ENCODE data around the gene CCDC121. TPM values are rescaled to one million over a fixed set of nuclear protein-coding genes. Genes with fewer than 3 reads are reported as not detected.

Gene CCDC121
- total RNA-seq, 1 donor from 2014 or later, result 9.2 TPM

DNA sequence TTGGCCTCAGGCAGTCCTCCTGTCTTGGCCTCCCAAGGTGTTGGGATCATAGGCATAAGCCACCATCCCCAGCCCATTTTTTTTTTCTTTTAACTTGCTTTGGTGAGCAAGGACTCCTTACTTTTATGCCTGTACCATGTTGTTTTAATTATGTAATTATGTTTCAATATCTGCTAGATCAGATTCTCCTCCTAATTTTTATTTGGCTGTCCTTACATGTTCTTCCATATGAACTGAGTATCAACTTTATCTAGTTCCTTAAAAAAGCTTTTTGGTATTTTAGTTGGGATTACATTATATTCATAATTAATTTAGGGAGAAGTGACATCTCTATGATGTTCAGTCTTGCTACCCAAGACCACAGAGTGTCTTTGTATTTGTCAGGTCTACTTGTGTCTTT lies 16.4 kb upstream of the CCDC121 start:
- H3K4me2 ChIP-seq, result no peak overlapping the region
- H3F3A ChIP-seq (ENCODE audit: low read depth), result peaks cover 3% of the 10 kb centered on the region
- no peaks in the 10 kb centered on the region for H3K9me3 ChIP-seq (ENCODE audit: low read depth)
- no peak overlapping the region for H3K27ac Mint-ChIP-seq
- H3K4me1 ChIP-seq, result no peaks in the 10 kb centered on the region
- DNase-seq (ENCODE audit: low spot score), result no peak
- peaks cover 8% of the 10 kb centered on the region for H3K36me3 ChIP-seq
- no peaks in the 10 kb centered on the region for H3K79me2 ChIP-seq (ENCODE audit: low read depth)
- peaks cover 8% of the 10 kb centered on the region for H3K36me3 Mint-ChIP-seq
- no peak overlapping the region for H3K9ac ChIP-seq
- H3K27me3 ChIP-seq, result no peaks in the 10 kb centered on the region
- H3K27ac ChIP-seq, result no peak overlapping the region
- no peaks in the 10 kb centered on the region for H3K27me3 Mint-ChIP-seq (ENCODE audit: insufficient read depth, low read depth)
- no peak overlapping the region for H2AFZ ChIP-seq (replicated peaks)
- no peaks in the 10 kb centered on the region for H3K9me3 Mint-ChIP-seq
- H3K4me1 Mint-ChIP-seq, result no peaks in the 10 kb centered on the region
- no peak overlapping the region for H3K4me3 ChIP-seq
- H3K4me3 Mint-ChIP-seq, result no peak overlapping the region
- TF ChIP-seq EZH2 (IDR thresholded peaks at IDR 0.05), result no peak
- TF ChIP-seq EZH2phosphoT487 (IDR thresholded peaks at IDR 0.05), result no peak
- TF ChIP-seq, protein P1, sequence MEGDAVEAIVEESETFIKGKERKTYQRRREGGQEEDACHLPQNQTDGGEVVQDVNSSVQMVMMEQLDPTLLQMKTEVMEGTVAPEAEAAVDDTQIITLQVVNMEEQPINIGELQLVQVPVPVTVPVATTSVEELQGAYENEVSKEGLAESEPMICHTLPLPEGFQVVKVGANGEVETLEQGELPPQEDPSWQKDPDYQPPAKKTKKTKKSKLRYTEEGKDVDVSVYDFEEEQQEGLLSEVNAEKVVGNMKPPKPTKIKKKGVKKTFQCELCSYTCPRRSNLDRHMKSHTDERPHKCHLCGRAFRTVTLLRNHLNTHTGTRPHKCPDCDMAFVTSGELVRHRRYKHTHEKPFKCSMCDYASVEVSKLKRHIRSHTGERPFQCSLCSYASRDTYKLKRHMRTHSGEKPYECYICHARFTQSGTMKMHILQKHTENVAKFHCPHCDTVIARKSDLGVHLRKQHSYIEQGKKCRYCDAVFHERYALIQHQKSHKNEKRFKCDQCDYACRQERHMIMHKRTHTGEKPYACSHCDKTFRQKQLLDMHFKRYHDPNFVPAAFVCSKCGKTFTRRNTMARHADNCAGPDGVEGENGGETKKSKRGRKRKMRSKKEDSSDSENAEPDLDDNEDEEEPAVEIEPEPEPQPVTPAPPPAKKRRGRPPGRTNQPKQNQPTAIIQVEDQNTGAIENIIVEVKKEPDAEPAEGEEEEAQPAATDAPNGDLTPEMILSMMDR (IDR thresholded peaks at IDR 0.05), result no peak
- peaks cover 3% of the 10 kb centered on the region for H4K20me1 ChIP-seq (ENCODE audit: low read depth)

DNA sequence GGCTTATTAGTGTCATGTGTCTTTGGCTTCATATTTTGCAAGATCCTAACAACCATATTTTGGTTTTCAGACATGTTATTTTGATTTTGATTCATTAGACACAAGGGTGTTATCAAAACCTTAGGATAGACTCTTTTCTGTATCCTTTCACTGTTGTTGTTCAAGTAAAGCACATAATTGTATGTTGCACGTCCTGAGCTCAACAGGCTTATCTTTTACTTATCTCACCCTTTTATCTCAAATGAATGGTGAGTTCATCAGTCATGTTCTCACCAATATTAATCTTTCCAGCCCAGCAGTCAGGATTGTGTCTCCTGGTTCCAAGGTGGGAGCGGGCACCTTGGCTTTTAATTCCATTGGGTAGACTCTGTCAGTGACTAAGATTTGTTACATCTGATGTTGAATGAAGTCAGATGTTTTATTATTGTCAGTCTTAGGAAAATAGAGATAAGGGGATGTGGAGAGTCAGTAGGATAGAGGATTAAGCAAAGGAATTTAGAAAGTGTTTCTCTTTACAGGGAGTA lies 12.0 kb upstream of the CCDC121 start:
- Histone ChIP-seq H3K27me3 (no peaks in the 10 kb centered on the region), H3K9ac (no peak overlapping the region), H2AFZ (replicated peaks) (no peak overlapping the region), H3K9me3 (ENCODE audit: low read depth) (no peaks in the 10 kb centered on the region), H3K36me3 (peaks cover 12% of the 10 kb centered on the region), H3K4me2 (no peak overlapping the region), H3K79me2 (ENCODE audit: low read depth) (no peaks in the 10 kb centered on the region), H3F3A (ENCODE audit: low read depth) (peaks cover 3% of the 10 kb centered on the region), H3K27ac (no peak overlapping the region), H3K4me1 (no peaks in the 10 kb centered on the region), H3K4me3 (no peak overlapping the region), H4K20me1 (ENCODE audit: low read depth) (peaks cover 6% of the 10 kb centered on the region)
- no peaks in the 10 kb centered on the region for H3K27me3 Mint-ChIP-seq (ENCODE audit: insufficient read depth, low read depth)
- H3K4me1 Mint-ChIP-seq, result no peaks in the 10 kb centered on the region
- no peaks in the 10 kb centered on the region for H3K9me3 Mint-ChIP-seq
- DNase-seq (ENCODE audit: low spot score), result no peak
- TF ChIP-seq EZH2phosphoT487 (IDR thresholded peaks at IDR 0.05), result no peak
- TF ChIP-seq, protein P1 (IDR thresholded peaks at IDR 0.05), result no peak
- TF ChIP-seq EZH2 (IDR thresholded peaks at IDR 0.05), result no peak
- peaks cover 3% of the 10 kb centered on the region for H3K36me3 Mint-ChIP-seq
- no peak overlapping the region for H3K27ac Mint-ChIP-seq
- no peak overlapping the region for H3K4me3 Mint-ChIP-seq

DNA sequence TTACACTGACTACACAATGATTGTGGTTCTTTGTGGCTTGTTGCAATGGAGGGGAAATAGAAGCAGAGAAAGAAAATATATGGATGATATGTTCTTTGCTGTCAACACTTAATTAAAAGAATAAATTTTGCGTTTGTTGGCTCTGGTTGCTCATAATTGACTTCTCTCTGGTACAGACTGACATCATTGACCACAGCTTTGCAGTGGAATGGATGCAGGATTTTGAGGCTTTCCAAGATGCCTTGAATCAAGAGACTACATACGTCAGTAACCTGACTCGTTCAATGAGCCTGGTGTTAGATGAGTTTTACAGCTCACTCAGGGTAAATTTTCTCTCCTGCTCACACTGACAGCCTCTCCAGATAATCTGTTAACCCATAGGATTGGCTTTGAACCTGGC lies 9.9 kb upstream of the CCDC121 start:
- H3K4me2 ChIP-seq, result no peak overlapping the region
- no peak overlapping the region for H3K27ac Mint-ChIP-seq
- no peaks in the 10 kb centered on the region for H3K4me1 Mint-ChIP-seq
- no peak overlapping the region for H3K4me3 Mint-ChIP-seq
- no peaks in the 10 kb centered on the region for H3K4me1 ChIP-seq
- H3K27me3 Mint-ChIP-seq (ENCODE audit: insufficient read depth, low read depth), result no peaks in the 10 kb centered on the region
- H3K27me3 ChIP-seq, result no peaks in the 10 kb centered on the region
- H3K36me3 ChIP-seq, result peaks cover 12% of the 10 kb centered on the region
- no peak overlapping the region for H3K27ac ChIP-seq
- no peak overlapping the region for H2AFZ ChIP-seq (replicated peaks)
- no peaks in the 10 kb centered on the region for H3K9me3 Mint-ChIP-seq
- H4K20me1 ChIP-seq (ENCODE audit: low read depth), result peaks cover 6% of the 10 kb centered on the region
- H3K9ac ChIP-seq, result no peak overlapping the region
- TF ChIP-seq, protein P1 (IDR thresholded peaks at IDR 0.05), result no peak
- TF ChIP-seq EZH2phosphoT487 (IDR thresholded peaks at IDR 0.05) (no peak), EZH2 (IDR thresholded peaks at IDR 0.05) (no peak)
- H3F3A ChIP-seq (ENCODE audit: low read depth), result peaks cover 3% of the 10 kb centered on the region
- DNase-seq (ENCODE audit: low spot score), result no peak
- H3K4me3 ChIP-seq, result no peak overlapping the region
- H3K79me2 ChIP-seq (ENCODE audit: low read depth), result no peaks in the 10 kb centered on the region
- no peaks in the 10 kb centered on the region for H3K9me3 ChIP-seq (ENCODE audit: low read depth)
- H3K36me3 Mint-ChIP-seq, result peaks cover 14% of the 10 kb centered on the region
